Osteocyte (in vitro differentiated cells): ENCODE measurements around the gene PPM1H. TPM values are rescaled to one million over a fixed set of nuclear protein-coding genes. Genes with fewer than 3 reads are reported as not detected.
"Not testable (repeated sequence)": the region's sequence is repeated elsewhere in the genome, so short reads cannot be mapped to it uniquely, and the experiment has no call there.

ENCODE experiments used
- DNase-seq: peaks from one replicate; pipeline ENCODE4 v3.0.0; 2021; ENCODE audit warnings: mixed read lengths; ENCODE audit not compliant: unreplicated experiment; ENCODE audit errors: extremely low spot score
- H3K27ac Mint-ChIP-seq: one replicate; pipeline ENCODE4 v1.8.0; 2021; ENCODE audit warnings: mild to moderate bottlenecking, mixed read lengths; ENCODE audit not compliant: unreplicated experiment
- H3K27me3 Mint-ChIP-seq: one replicate; pipeline ENCODE4 v1.8.0; 2021; ENCODE audit warnings: mixed read lengths; ENCODE audit not compliant: unreplicated experiment
- H3K36me3 Mint-ChIP-seq: one replicate; pipeline ENCODE4 v1.8.0; 2021; ENCODE audit warnings: mixed read lengths; ENCODE audit not compliant: unreplicated experiment
- H3K4me1 Mint-ChIP-seq: one replicate; pipeline ENCODE4 v1.8.0; 2021; ENCODE audit warnings: mixed read lengths; ENCODE audit not compliant: unreplicated experiment
- H3K4me3 Mint-ChIP-seq: one replicate; pipeline ENCODE4 v1.8.0; 2021; ENCODE audit warnings: mild to moderate bottlenecking, moderate library complexity, mixed read lengths; ENCODE audit not compliant: unreplicated experiment
- H3K9me3 Mint-ChIP-seq: one replicate; pipeline ENCODE4 v1.8.0; 2021; ENCODE audit warnings: mixed read lengths; ENCODE audit not compliant: unreplicated experiment
- total RNA-seq: library from RNA; stranded (reverse); gene quantifications from 2 replicates; pipeline ENCODE4 v1.2.1, GENCODE V29; 2021
- TF ChIP-seq, protein P1 (sequence below): fragments of 200-600 bp; sonication (generic); IDR thresholded peaks from 2 replicates; pipeline ENCODE4 v1.5.0; 2021; ENCODE audit warnings: antibody characterized with exemption, mild to moderate bottlenecking, moderate library complexity

The PPM1H gene
- total RNA-seq, 1 donor from 2014 or later = 60.8 TPM

DNA sequence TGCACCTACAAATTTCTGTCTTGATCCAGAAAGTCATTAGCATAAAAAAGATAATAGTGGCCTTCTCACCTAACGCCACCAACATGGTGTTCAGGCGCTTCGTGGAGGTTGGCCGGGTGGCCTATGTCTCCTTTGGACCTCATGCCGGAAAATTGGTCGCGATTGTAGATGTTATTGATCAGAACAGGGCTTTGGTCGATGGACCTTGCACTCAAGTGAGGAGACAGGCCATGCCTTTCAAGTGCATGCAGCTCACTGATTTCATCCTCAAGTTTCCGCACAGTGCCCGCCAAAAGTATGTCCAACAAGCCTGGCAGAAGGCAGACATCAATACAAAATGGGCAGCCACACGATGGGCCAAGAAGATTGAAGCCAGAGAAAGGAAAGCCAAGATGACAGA, 30.3 kb upstream of the PPM1H start:
- H3K9me3 Mint-ChIP-seq, H3K27ac Mint-ChIP-seq, H3K36me3 Mint-ChIP-seq, H3K4me3 Mint-ChIP-seq, DNase-seq, H3K27me3 Mint-ChIP-seq: not testable (repeated sequence)
- peaks cover 37% of the 10 kb centered on the region for H3K4me1 Mint-ChIP-seq

- no peak for DNase-seq
- H3K4me1 Mint-ChIP-seq = peaks cover 34% of the 10 kb centered on the region
- no peak overlapping the region for H3K4me3 Mint-ChIP-seq
- H3K27me3 Mint-ChIP-seq = no peaks in the 10 kb centered on the region
- H3K27ac Mint-ChIP-seq = no peak overlapping the region
- H3K36me3 Mint-ChIP-seq = peaks cover 2% of the 10 kb centered on the region
- TF ChIP-seq, protein P1, sequence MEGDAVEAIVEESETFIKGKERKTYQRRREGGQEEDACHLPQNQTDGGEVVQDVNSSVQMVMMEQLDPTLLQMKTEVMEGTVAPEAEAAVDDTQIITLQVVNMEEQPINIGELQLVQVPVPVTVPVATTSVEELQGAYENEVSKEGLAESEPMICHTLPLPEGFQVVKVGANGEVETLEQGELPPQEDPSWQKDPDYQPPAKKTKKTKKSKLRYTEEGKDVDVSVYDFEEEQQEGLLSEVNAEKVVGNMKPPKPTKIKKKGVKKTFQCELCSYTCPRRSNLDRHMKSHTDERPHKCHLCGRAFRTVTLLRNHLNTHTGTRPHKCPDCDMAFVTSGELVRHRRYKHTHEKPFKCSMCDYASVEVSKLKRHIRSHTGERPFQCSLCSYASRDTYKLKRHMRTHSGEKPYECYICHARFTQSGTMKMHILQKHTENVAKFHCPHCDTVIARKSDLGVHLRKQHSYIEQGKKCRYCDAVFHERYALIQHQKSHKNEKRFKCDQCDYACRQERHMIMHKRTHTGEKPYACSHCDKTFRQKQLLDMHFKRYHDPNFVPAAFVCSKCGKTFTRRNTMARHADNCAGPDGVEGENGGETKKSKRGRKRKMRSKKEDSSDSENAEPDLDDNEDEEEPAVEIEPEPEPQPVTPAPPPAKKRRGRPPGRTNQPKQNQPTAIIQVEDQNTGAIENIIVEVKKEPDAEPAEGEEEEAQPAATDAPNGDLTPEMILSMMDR = no peak
- H3K9me3 Mint-ChIP-seq = no peaks in the 10 kb centered on the region
Observed at GRCh38 chr12:62963486-62964041, 28.6 kb upstream of the PPM1H start.

DNA sequence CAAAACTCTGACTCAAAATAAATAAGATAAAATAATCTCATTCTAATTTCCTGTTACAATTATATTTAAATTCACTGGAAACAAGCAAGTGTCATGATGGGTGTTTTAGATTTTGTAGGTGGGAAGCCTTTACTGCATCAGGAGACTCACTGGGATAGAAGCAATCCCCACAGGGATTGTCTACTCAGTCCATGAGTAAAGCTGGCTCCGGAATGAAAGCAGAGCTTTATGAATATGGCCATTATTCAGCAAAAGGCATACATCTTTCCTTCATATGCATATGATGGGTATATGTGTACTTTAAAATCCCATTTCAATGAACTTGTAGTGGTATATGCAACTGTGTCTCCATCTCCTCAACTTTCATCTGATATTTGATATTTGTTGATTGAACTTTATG, 25.4 kb upstream of the PPM1H start:
- TF ChIP-seq, protein P1 = no peak
- no peak overlapping the region for H3K4me3 Mint-ChIP-seq
- H3K36me3 Mint-ChIP-seq = peaks cover 2% of the 10 kb centered on the region
- H3K9me3 Mint-ChIP-seq = no peaks in the 10 kb centered on the region
- DNase-seq = no peak
- H3K4me1 Mint-ChIP-seq = peaks cover 41% of the 10 kb centered on the region
- no peak overlapping the region for H3K27ac Mint-ChIP-seq
- H3K27me3 Mint-ChIP-seq = no peaks in the 10 kb centered on the region

GRCh38 chr12:62959745-62960144, 24.8 kb upstream of the PPM1H start:
- Mint-ChIP-seq H3K27ac (no peak overlapping the region), H3K27me3 (no peaks in the 10 kb centered on the region), H3K9me3 (no peaks in the 10 kb centered on the region), H3K4me3 (no peak overlapping the region), H3K4me1 (peaks cover 42% of the 10 kb centered on the region), H3K36me3 (peaks cover 2% of the 10 kb centered on the region)
- no peak for DNase-seq
- TF ChIP-seq, protein P1 = no peak

DNA sequence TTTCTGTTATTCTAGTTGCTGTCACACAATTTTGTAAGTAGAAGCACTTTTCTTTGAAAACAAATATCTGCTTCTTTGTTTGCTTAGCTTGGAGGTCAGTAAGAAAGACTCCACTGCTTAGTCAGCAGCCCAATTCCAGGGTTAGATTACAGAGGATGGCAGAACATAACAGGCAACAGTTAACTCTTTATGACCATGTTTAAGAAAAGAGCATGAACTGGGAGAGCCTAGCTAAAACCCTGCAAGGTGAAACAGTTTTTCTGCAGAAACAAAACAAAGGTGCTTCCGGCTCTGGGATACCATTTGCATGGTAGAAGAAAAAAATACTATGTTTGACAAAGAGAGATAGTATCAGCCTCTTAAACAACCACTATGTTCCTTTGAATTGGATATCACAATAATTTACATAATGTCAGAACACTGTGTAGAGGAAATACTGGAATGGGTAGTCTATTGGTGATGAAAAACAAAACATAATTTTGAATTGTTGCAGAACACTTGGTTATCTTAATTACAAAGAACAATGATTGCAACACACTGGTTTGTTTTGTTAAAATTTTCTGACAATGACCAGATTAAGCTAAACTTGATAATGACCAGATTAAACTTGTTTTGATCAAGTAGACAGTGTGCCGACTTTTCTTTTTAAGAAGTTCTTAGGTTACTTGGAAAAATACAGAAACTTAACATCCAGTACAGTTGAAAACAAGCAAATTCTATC, 22.4 kb upstream of the PPM1H start:
- Mint-ChIP-seq H3K4me3 (peak overlapping the region; percentile 55), H3K36me3 (no peaks in the 10 kb centered on the region), H3K27me3 (no peaks in the 10 kb centered on the region), H3K27ac (peak overlapping the region; percentile 80), H3K9me3 (no peaks in the 10 kb centered on the region), H3K4me1 (peaks cover 39% of the 10 kb centered on the region)
- TF ChIP-seq, protein P1 = no peak
- DNase-seq = no peak
